ENCODE results near the gene SEC14L2.

GRCh38 chr22:30373331-30374325 lies 23.2 kb upstream of the SEC14L2 start:
- no peak for TF ChIP-seq POLR2AphosphoS5 (IDR thresholded peaks at IDR 0.05; ENCODE audit: borderline replicate concordance, low read depth, low read length)
- TF ChIP-seq EZH2 (IDR thresholded peaks at IDR 0.05): no peak

Measured in SK-N-MC (cell line).